Neural crest cell (in vitro differentiated cells): Measurements from ENCODE around the gene LSM10. TPM values are rescaled to one million over a fixed set of nuclear protein-coding genes. Genes with fewer than 3 reads are reported as not detected.

Experiments
- DNase-seq: peaks from one replicate; pipeline ENCODE4 v3.0.0; 2021; ENCODE audit warnings: low read depth, mixed read lengths, low spot score
- H3K27ac Mint-ChIP-seq: one replicate; pipeline ENCODE4 v1.8.0; 2021; ENCODE audit warnings: mild to moderate bottlenecking, mixed read lengths; ENCODE audit not compliant: unreplicated experiment
- H3K27me3 Mint-ChIP-seq: 2 replicates; pipeline ENCODE4 v1.8.0; 2021; ENCODE audit warnings: low read depth, mild to moderate bottlenecking, mixed read lengths
- H3K36me3 Mint-ChIP-seq: 2 replicates; pipeline ENCODE4 v1.8.0; 2021; ENCODE audit warnings: low read depth, mild to moderate bottlenecking, mixed read lengths
- H3K4me1 Mint-ChIP-seq: 2 replicates; pipeline ENCODE4 v1.8.0; 2021; ENCODE audit warnings: mixed read lengths
- H3K4me3 Mint-ChIP-seq: one replicate; pipeline ENCODE4 v1.8.0; 2021; ENCODE audit warnings: mild to moderate bottlenecking, mixed read lengths
- H3K9me3 Mint-ChIP-seq: 2 replicates; pipeline ENCODE4 v1.8.0; 2021; ENCODE audit warnings: mixed read lengths
- CTCF ChIP-seq: fragments of 200-600 bp; sonication (generic); conservative IDR thresholded peaks from 2 replicates; pipeline ENCODE4 v1.5.0; 2021; ENCODE audit warnings: antibody characterized with exemption, mild to moderate bottlenecking
- total RNA-seq: library from RNA; stranded (reverse); gene quantifications from 2 replicates; pipeline ENCODE4 v1.2.1, GENCODE V29; 2021

Gene LSM10
- total RNA-seq, 1 donor from 2014 or later, result 48.4 TPM

- TF ChIP-seq CTCF, result no peak
- Mint-ChIP-seq H3K9me3 (no peaks in the 10 kb centered on the region), H3K27ac (peak overlapping the region; percentile 85), H3K27me3 (no peaks in the 10 kb centered on the region), H3K4me3 (no peak overlapping the region), H3K36me3 (peaks cover 14% of the 10 kb centered on the region), H3K4me1 (peaks cover 4% of the 10 kb centered on the region)
- no peak for DNase-seq
These were observed 14.3 kb upstream of the LSM10 start for GRCh38 chr1:36411674-36412648.

- no peak for DNase-seq
- Mint-ChIP-seq H3K27me3 (no peaks in the 10 kb centered on the region), H3K9me3 (no peaks in the 10 kb centered on the region), H3K4me3 (no peak overlapping the region), H3K36me3 (peaks cover 11% of the 10 kb centered on the region), H3K27ac (no peak overlapping the region), H3K4me1 (peaks cover 4% of the 10 kb centered on the region)
- no peak for TF ChIP-seq CTCF
These were observed 10.8 kb upstream of the LSM10 start for GRCh38 chr1:36408479-36408878.

- H3K4me1 Mint-ChIP-seq, result peaks cover 7% of the 10 kb centered on the region
- H3K36me3 Mint-ChIP-seq, result peaks cover 7% of the 10 kb centered on the region
- no peak overlapping the region for H3K27ac Mint-ChIP-seq
- H3K9me3 Mint-ChIP-seq, result no peaks in the 10 kb centered on the region
- TF ChIP-seq CTCF, result no peak
- H3K27me3 Mint-ChIP-seq, result no peaks in the 10 kb centered on the region
- no peak for DNase-seq
- H3K4me3 Mint-ChIP-seq, result no peak overlapping the region
These were observed 8.7 kb upstream of the LSM10 start for GRCh38 chr1:36406440-36406839.

GRCh38 chr1:36402504-36402890, 4.8 kb upstream of the LSM10 start:
- no peak for DNase-seq
- H3K27ac Mint-ChIP-seq, result no peak overlapping the region
- H3K36me3 Mint-ChIP-seq, result no peaks in the 10 kb centered on the region
- H3K4me3 Mint-ChIP-seq, result peak overlapping the region; percentile 64
- H3K9me3 Mint-ChIP-seq, result no peaks in the 10 kb centered on the region
- no peaks in the 10 kb centered on the region for H3K27me3 Mint-ChIP-seq
- no peak for TF ChIP-seq CTCF
- peaks cover 24% of the 10 kb centered on the region for H3K4me1 Mint-ChIP-seq

- Mint-ChIP-seq H3K36me3 (no peaks in the 10 kb centered on the region), H3K9me3 (no peaks in the 10 kb centered on the region), H3K4me1 (peaks cover 29% of the 10 kb centered on the region), H3K4me3 (peak overlapping the region; percentile 96), H3K27me3 (no peaks in the 10 kb centered on the region), H3K27ac (peak overlapping the region; percentile 98)
- DNase-seq, result no peak
- no peak for TF ChIP-seq CTCF
These were observed 4.1 kb upstream of the LSM10 start for GRCh38 chr1:36401602-36402503.
